ENCODE data around the gene LYZL4.

The LYZL4 gene

GRCh38 chr3:42381551-42382082 is 28.8 kb downstream of the LYZL4 start:
- no peak for TF ChIP-seq CTCF (IDR thresholded peaks at IDR 0.05)

- TF ChIP-seq CTCF (IDR thresholded peaks at IDR 0.05): no peak
Observed at GRCh38 chr3:42377681-42378080, 32.7 kb downstream of the LYZL4 start.

GRCh38 chr3:42376344-42376798 is 34.0 kb downstream of the LYZL4 start:
- TF ChIP-seq CTCF (IDR thresholded peaks at IDR 0.05): no peak

GRCh38 chr3:42375121-42375800 is 35.1 kb downstream of the LYZL4 start:
- TF ChIP-seq CTCF (IDR thresholded peaks at IDR 0.05): no peak

- no peak for TF ChIP-seq CTCF (IDR thresholded peaks at IDR 0.05)
Observed at GRCh38 chr3:42371776-42372175, 38.6 kb downstream of the LYZL4 start.

- no peak for TF ChIP-seq CTCF (IDR thresholded peaks at IDR 0.05)
Observed at GRCh38 chr3:42369832-42370231, 40.6 kb downstream of the LYZL4 start.

- no peak for TF ChIP-seq CTCF (IDR thresholded peaks at IDR 0.05)
Observed at GRCh38 chr3:42369304-42369703, 41.1 kb downstream of the LYZL4 start.

Data from LNCAP (cell line).